HepG2 (cell line): ENCODE results near the gene MED13L. TPM values are rescaled to one million over a fixed set of nuclear protein-coding genes. Genes with fewer than 3 reads are reported as not detected.

Experiments used
- ATAC-seq: fragments of 200-7000 bp; cut with Tn5 transposase; 3 replicates; pipeline ENCODE4 v1.9.1; 2020; ENCODE audit warnings: mild to moderate bottlenecking, moderate library complexity
- BruUV-seq: library from RNA; stranded (reverse); fragments of 400-500 nt; replicated peaks from 2 replicates; lab custom pipeline; 2021; lab: Mats Ljungman, UMichigan
- CTCF ChIA-PET: fragments of 300-600 bp; formaldehyde crosslinking; extraction: SDS; loops from one replicate; lab custom pipeline; 2021; ENCODE audit warnings: low total read pairs, inconsistent platforms, low intra/inter-chr PET ratio; lab: Yijun Ruan, JAX
- POLR2A ChIA-PET: fragments of 350-600 bp; sonication (Branson Sonifier 250); formaldehyde crosslinking; loops from one replicate; lab custom pipeline; 2020; ENCODE audit warnings: antibody characterized with exemption, inconsistent platforms; lab: Yijun Ruan, JAX
- DNase-seq: peaks from one replicate; pipeline ENCODE4 v3.0.0-alpha.2; 2015; ENCODE audit warnings: low spot score
- FAIRE-seq: peaks from 3 replicates; lab custom pipeline; 2011; peaks lifted over from hg19 to GRCh38; lab: Jason Lieb, UNC
- H2AFZ ChIP-seq: one replicate; pipeline ENCODE4 v1.6.1; 2011; ENCODE audit warnings: low read length, inconsistent platforms
- H3K27ac ChIP-seq: fragments of 300-600 bp; 3 replicates; pipeline ENCODE4 v1.8.0; 2011; ENCODE audit warnings: mixed run types, mild to moderate bottlenecking, mixed read lengths, low read length, inconsistent platforms; ENCODE audit not compliant: insufficient read depth; ENCODE audit errors: extremely low read length
- H3K27me3 ChIP-seq, 2 experiments: fragments of 200-600 bp in 1 of 2; 2 replicates in 1 of 2; 3 replicates in 1 of 2; pipeline versions ENCODE4 v1.6.0 to v1.8.0; 2011; ENCODE audit warnings: low read length in 2 of 2, mild to moderate bottlenecking in 2 of 2, moderate library complexity in 2 of 2, inconsistent platforms in 1 of 2; ENCODE audit not compliant: insufficient read depth in 2 of 2, control insufficient read depth in 1 of 2
- H3K36me3 ChIP-seq, 2 experiments: fragments of 200-600 bp in 1 of 2; replicated peaks in 1 of 2; 2 replicates in 1 of 2; 3 replicates in 1 of 2; pipeline versions ENCODE4 v1.5.1 to v1.8.0; 2011; ENCODE audit warnings: low read length in 2 of 2, inconsistent platforms in 1 of 2; ENCODE audit not compliant: insufficient read depth in 2 of 2, control insufficient read depth in 1 of 2
- H3K4me1 ChIP-seq: 2 replicates; pipeline ENCODE4 v1.5.1; 2012; ENCODE audit warnings: low read length, inconsistent platforms; ENCODE audit not compliant: insufficient read depth
- H3K4me2 ChIP-seq: 2 replicates; pipeline ENCODE4 v1.6.0; 2011; ENCODE audit warnings: low read depth, low read length, inconsistent platforms
- H3K4me3 ChIP-seq, 3 experiments: fragments of 200-600 bp in 1 of 3; sonication (generic), shearing (Covaris generic) in 1 of 3; replicated peaks in 1 of 3; 2 replicates each; pipeline ENCODE4 v1.5.1; 2011 to 2016; ENCODE audit warnings: low read length in 3 of 3, inconsistent platforms in 2 of 3, low read depth in 2 of 3, mild to moderate bottlenecking in 2 of 3, control low read depth in 1 of 3, mixed read lengths in 1 of 3; ENCODE audit not compliant: insufficient read depth in 1 of 3
- H3K79me2 ChIP-seq: one replicate; pipeline ENCODE4 v1.6.1; 2011; ENCODE audit warnings: low read length, inconsistent platforms; ENCODE audit not compliant: insufficient read depth
- H3K9ac ChIP-seq: 2 replicates; pipeline ENCODE4 v1.6.0; 2011; ENCODE audit warnings: mild to moderate bottlenecking, low read depth, low read length, inconsistent platforms; ENCODE audit not compliant: insufficient read depth
- H3K9me3 ChIP-seq: 2 replicates; pipeline ENCODE4 v1.5.1; 2012; ENCODE audit warnings: mild to moderate bottlenecking, low read length
- H4K20me1 ChIP-seq: 2 replicates; pipeline ENCODE4 v1.6.0; 2011; ENCODE audit warnings: inconsistent platforms, mild to moderate bottlenecking, low read length, moderate library complexity; ENCODE audit not compliant: insufficient read depth
- ASH2L ChIP-seq: fragments of 300-600, 200-600 bp; sonication (generic); IDR thresholded peaks from 2 replicates; pipeline ENCODE4 v1.7.0; 2017; ENCODE audit warnings: low read depth, mild to moderate bottlenecking, moderate library complexity, mixed read lengths, low read length; ENCODE audit not compliant: insufficient read length
- HDAC1 ChIP-seq: sonication (generic); formaldehyde crosslinking; IDR thresholded peaks from 2 replicates; pipeline ENCODE4 v1.5.1; 2020; ENCODE audit warnings: mild to moderate bottlenecking, missing genetic modification reagents
- KDM3A ChIP-seq: IDR thresholded peaks from 2 replicates; pipeline ENCODE4 v1.6.1; 2018; ENCODE audit warnings: low read depth, missing compliant biosample characterization
- MED13 ChIP-seq: sonication (generic); formaldehyde crosslinking; IDR thresholded peaks from 2 replicates; pipeline ENCODE4 v1.5.0; 2020; ENCODE audit warnings: missing genetic modification reagents
- NCOA5 ChIP-seq: sonication (generic); formaldehyde crosslinking; IDR thresholded peaks from 2 replicates; pipeline ENCODE4 v1.4.0; 2020; ENCODE audit warnings: missing genetic modification reagents
- PLRG1 ChIP-seq: fragments of 450-650 bp; conservative IDR thresholded peaks from 2 replicates; pipeline ENCODE4 v1.6.1; 2016
- ZNF234 ChIP-seq: sonication (generic); formaldehyde crosslinking; conservative IDR thresholded peaks from 2 replicates; pipeline ENCODE4 v1.5.1; 2020; ENCODE audit warnings: mild to moderate bottlenecking, missing genetic modification reagents
- ZNF607 ChIP-seq: sonication (generic); formaldehyde crosslinking; IDR thresholded peaks from 2 replicates; pipeline ENCODE4 v1.5.1; 2020; ENCODE audit warnings: missing genetic modification reagents, mild to moderate bottlenecking, borderline replicate concordance
- ZNF609 ChIP-seq: sonication (generic); formaldehyde crosslinking; IDR thresholded peaks from 2 replicates; pipeline ENCODE4 v1.4.0; 2020; ENCODE audit warnings: mild to moderate bottlenecking, missing genetic modification reagents, borderline replicate concordance
- ZNF619 ChIP-seq: sonication (generic); formaldehyde crosslinking; IDR thresholded peaks from 2 replicates; pipeline ENCODE4 v1.4.0; 2020; ENCODE audit warnings: mild to moderate bottlenecking, missing genetic modification reagents
- WGBS: methylation state at CpG from one replicate; pipeline ENCODE4 v1.1.6; 2017; ENCODE audit warnings: low lambda C conversion rate; 5-methylcytosine and 5-hydroxymethylcytosine counted together
- in situ Hi-C: cut with HindIII; loops from 2 replicates; pipeline ENCODE4 v1.10.0; 2017; ENCODE audit warnings: low pct_unique_long_range_greater_than_20kb; ENCODE audit not compliant: extremely low pct_ligation_motif_present
- intact Hi-C: fragments of 100-400 bp; cut with micrococcal nuclease; formaldehyde crosslinking; loops from one replicate; pipeline ENCODE4 v1.10.0; 2022; ENCODE audit not compliant: unreplicated experiment
- polyA plus RNA-seq, 8 experiments: library from polyadenylated mRNA; depleted of rRNA in 3 of 8; stranded (reverse) in 7 of 8; unstranded in 1 of 8; fragments of >200 nt; fragmentation: Illumina TruSeq in 4 of 8; extraction: Trizol in 4 of 8; gene quantifications; 2 replicates each; pipeline versions ENCODE4 v1.2.1 to v1.2.3, GENCODE V29; 2011 to 2016; ENCODE audit warnings: low read depth in 4 of 8, missing spikeins in 1 of 8, mixed read lengths in 1 of 8; ENCODE audit not compliant: insufficient read depth in 1 of 8
- total RNA-seq, 5 experiments: library from RNA; depleted of rRNA; stranded (reverse); fragments of >200 nt; fragmentation: Illumina TruSeq; extraction: Trizol; gene quantifications; 2 replicates each; pipeline ENCODE4 v1.2.3, GENCODE V29; 2016; ENCODE audit warnings: low read depth in 1 of 5
- TF ChIP-seq, protein P1 (sequence below): sonication (generic); formaldehyde crosslinking; IDR thresholded peaks from 2 replicates; pipeline ENCODE4 v1.4.0; 2020; ENCODE audit warnings: missing genetic modification reagents
- TF ChIP-seq, protein P2 (sequence below): sonication (generic); formaldehyde crosslinking; IDR thresholded peaks from 2 replicates; pipeline ENCODE4 v1.5.0; 2020; ENCODE audit warnings: missing genetic modification reagents

MED13L gene
- total and polyA plus RNA-seq, 2 of the 13 experiments (the other 11 are each of a cell fraction or from before 2014, with no cell fraction given) = 24.8 to 38.9 TPM

DNA sequence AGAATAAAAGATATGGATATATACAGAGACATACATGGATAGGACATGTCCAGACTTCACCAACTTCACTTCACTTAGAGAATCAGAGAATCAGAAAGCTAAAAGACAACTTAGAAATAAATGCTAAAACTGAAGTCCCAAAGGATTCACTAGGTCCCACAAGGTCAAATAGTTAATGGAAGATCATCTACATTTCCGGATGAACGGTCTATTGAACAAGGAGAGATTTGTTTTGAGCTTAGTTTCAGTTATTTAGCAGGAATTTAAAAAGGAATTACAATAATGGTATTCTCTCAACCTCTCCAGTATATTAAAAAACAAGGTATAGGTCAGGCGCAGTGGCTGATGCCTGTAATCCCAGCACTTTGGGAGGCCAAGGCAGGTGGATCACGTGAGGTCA lies 187.0 kb downstream of the MED13L start:
- Histone ChIP-seq H3K4me3 (no peak overlapping the region), H3K36me3 (no peaks in the 10 kb centered on the region; a peak in 1 of 5 replicates), H3K4me1 (peaks cover 23% of the 10 kb centered on the region), H3K27me3 (no peaks in the 10 kb centered on the region), H3K79me2 (no peaks in the 10 kb centered on the region), H3K9ac (no peak overlapping the region), H3K9me3 (no peaks in the 10 kb centered on the region), H4K20me1 (no peaks in the 10 kb centered on the region), H3K27ac (no peak overlapping the region), H2AFZ (no peak overlapping the region), H3K4me2 (no peak overlapping the region)
- ATAC-seq = no peak
- in situ Hi-C loops = no loop called here
- TF ChIP-seq HDAC1 (CRISPR knock-in tag) = no peak
- TF ChIP-seq KDM3A (CRISPR knock-in tag) = no peak
- TF ChIP-seq, protein P1, sequence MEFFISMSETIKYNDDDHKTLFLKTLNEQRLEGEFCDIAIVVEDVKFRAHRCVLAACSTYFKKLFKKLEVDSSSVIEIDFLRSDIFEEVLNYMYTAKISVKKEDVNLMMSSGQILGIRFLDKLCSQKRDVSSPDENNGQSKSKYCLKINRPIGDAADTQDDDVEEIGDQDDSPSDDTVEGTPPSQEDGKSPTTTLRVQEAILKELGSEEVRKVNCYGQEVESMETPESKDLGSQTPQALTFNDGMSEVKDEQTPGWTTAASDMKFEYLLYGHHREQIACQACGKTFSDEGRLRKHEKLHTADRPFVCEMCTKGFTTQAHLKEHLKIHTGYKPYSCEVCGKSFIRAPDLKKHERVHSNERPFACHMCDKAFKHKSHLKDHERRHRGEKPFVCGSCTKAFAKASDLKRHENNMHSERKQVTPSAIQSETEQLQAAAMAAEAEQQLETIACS (CRISPR knock-in tag) = no peak
- no peak for TF ChIP-seq MED13
- no peak for TF ChIP-seq ZNF607 (CRISPR knock-in tag)
- TF ChIP-seq ZNF234 (CRISPR knock-in tag) = no peak
- TF ChIP-seq NCOA5 (CRISPR knock-in tag) = no peak
- TF ChIP-seq, protein P2, sequence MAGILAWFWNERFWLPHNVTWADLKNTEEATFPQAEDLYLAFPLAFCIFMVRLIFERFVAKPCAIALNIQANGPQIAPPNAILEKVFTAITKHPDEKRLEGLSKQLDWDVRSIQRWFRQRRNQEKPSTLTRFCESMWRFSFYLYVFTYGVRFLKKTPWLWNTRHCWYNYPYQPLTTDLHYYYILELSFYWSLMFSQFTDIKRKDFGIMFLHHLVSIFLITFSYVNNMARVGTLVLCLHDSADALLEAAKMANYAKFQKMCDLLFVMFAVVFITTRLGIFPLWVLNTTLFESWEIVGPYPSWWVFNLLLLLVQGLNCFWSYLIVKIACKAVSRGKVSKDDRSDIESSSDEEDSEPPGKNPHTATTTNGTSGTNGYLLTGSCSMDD (CRISPR knock-in tag) = no peak
- TF ChIP-seq PLRG1 = no peak
- TF ChIP-seq ZNF609 = no peak
- TF ChIP-seq ASH2L = no peak
- TF ChIP-seq ZNF619 (CRISPR knock-in tag) = no peak
- DNase-seq = no peak
- POLR2A ChIA-PET = no interaction called here
- intact Hi-C loops = no loop called here
- WGBS = 96% methylated on average over 4 of the region's 4 CpGs
- no peak for FAIRE-seq
- CTCF ChIA-PET = no interaction called here
- no TSS peak for BruUV-seq
